HUES64 (cell line): ENCODE data around the gene GAK.
"Not testable (repeated sequence)": the region's sequence is repeated elsewhere in the genome, so short reads cannot be mapped to it uniquely, and the experiment has no call there.

Experiments used
- H3K27ac ChIP-seq: 2 replicates; pipeline ENCODE4 v1.7.0; 2013; ENCODE audit warnings: low read depth, low read length, inconsistent platforms
- H3K27me3 ChIP-seq: 2 replicates; pipeline ENCODE4 v1.6.1; 2013; ENCODE audit warnings: mild to moderate bottlenecking, low read length; ENCODE audit not compliant: insufficient read depth
- H3K36me3 ChIP-seq: 2 replicates; pipeline ENCODE4 v1.6.1; 2013; ENCODE audit warnings: mild to moderate bottlenecking, low read length; ENCODE audit not compliant: insufficient read depth
- H3K4me1 ChIP-seq: 2 replicates; pipeline ENCODE4 v1.6.1; 2013; ENCODE audit warnings: mild to moderate bottlenecking, low read length, moderate library complexity; ENCODE audit not compliant: insufficient read depth
- H3K4me3 ChIP-seq: 2 replicates; pipeline ENCODE4 v1.5.1; 2013; ENCODE audit warnings: mild to moderate bottlenecking, low read length, moderate library complexity
- H3K9ac ChIP-seq: 2 replicates; pipeline ENCODE4 v1.6.1; 2013; ENCODE audit warnings: mild to moderate bottlenecking, low read depth, low read length
- H3K9me3 ChIP-seq: 2 replicates; pipeline ENCODE4 v1.6.1; 2013; ENCODE audit warnings: low read depth, low read length; ENCODE audit not compliant: insufficient read depth
- WGBS: fragments of 150-250, 120-280 bp; methylation state at CpG from one replicate; pipeline ENCODE4 v1.1.7; 2013; ENCODE audit warnings: missing lambda C conversion rate; 5-methylcytosine and 5-hydroxymethylcytosine counted together

Gene GAK

GRCh38 chr4:821181-821591 lies 110.9 kb downstream of the GAK start:
- Histone ChIP-seq H3K9me3 (no peaks in the 10 kb centered on the region), H3K4me1 (no peaks in the 10 kb centered on the region), H3K4me3 (no peak overlapping the region), H3K36me3 (no peaks in the 10 kb centered on the region), H3K9ac (no peak overlapping the region), H3K27ac (no peak overlapping the region), H3K27me3 (peaks cover 96% of the 10 kb centered on the region)
- WGBS, result 85% methylated on average over 22 of the region's 22 CpGs

GRCh38 chr4:820230-821172 lies 111.6 kb downstream of the GAK start:
- H3K9me3 ChIP-seq, result no peaks in the 10 kb centered on the region
- 86% methylated on average over 24 of the region's 24 CpGs for WGBS

GRCh38 chr4:819401-820229 lies 112.5 kb downstream of the GAK start:
- no peak overlapping the region for H3K27ac ChIP-seq

More at GRCh38 chr4:820230-821172, 111.6 kb downstream of the GAK start:
- Histone ChIP-seq H3K9ac (no peak overlapping the region), H3K4me3 (no peak overlapping the region), H3K36me3 (no peaks in the 10 kb centered on the region), H3K27ac (no peak overlapping the region), H3K4me1 (no peaks in the 10 kb centered on the region), H3K27me3 (peaks cover 98% of the 10 kb centered on the region)

GRCh38 chr4:818106-818921 lies 113.8 kb downstream of the GAK start:
- 88% methylated on average over 42 of the region's 42 CpGs for WGBS
- Histone ChIP-seq H3K9ac (no peak overlapping the region), H3K4me1 (no peaks in the 10 kb centered on the region), H3K9me3 (no peaks in the 10 kb centered on the region), H3K4me3 (no peak overlapping the region), H3K27ac (no peak overlapping the region), H3K36me3 (no peaks in the 10 kb centered on the region), H3K27me3 (peaks cover 96% of the 10 kb centered on the region)

More at GRCh38 chr4:819401-820229, 112.5 kb downstream of the GAK start:
- Histone ChIP-seq H3K4me1 (no peaks in the 10 kb centered on the region), H3K4me3 (no peak overlapping the region), H3K27me3 (peaks cover 96% of the 10 kb centered on the region), H3K9ac (no peak overlapping the region), H3K36me3 (no peaks in the 10 kb centered on the region), H3K9me3 (no peaks in the 10 kb centered on the region)
- 80% methylated on average over 20 of the region's 20 CpGs for WGBS

- Histone ChIP-seq H3K9me3 (no peaks in the 10 kb centered on the region), H3K27ac (no peak overlapping the region), H3K27me3 (peaks cover 95% of the 10 kb centered on the region), H3K4me3 (no peak overlapping the region), H3K4me1 (no peaks in the 10 kb centered on the region), H3K36me3 (no peaks in the 10 kb centered on the region), H3K9ac (no peak overlapping the region)
- WGBS, result 64% methylated on average over 10 of the region's 11 CpGs
These were observed 116.5 kb downstream of the GAK start for GRCh38 chr4:815464-816146.

GRCh38 chr4:814312-814850 lies 117.7 kb downstream of the GAK start:
- no peaks in the 10 kb centered on the region for H3K9me3 ChIP-seq
- no peaks in the 10 kb centered on the region for H3K36me3 ChIP-seq
- H3K4me3 ChIP-seq, result no peak overlapping the region
- 85% methylated on average over 14 of the region's 14 CpGs for WGBS
- no peak overlapping the region for H3K9ac ChIP-seq
- H3K27ac ChIP-seq, result no peak overlapping the region
- peaks cover 92% of the 10 kb centered on the region for H3K27me3 ChIP-seq
- H3K4me1 ChIP-seq, result no peaks in the 10 kb centered on the region

GRCh38 chr4:813900-814299 lies 118.2 kb downstream of the GAK start:
- Histone ChIP-seq H3K4me1 (no peaks in the 10 kb centered on the region), H3K36me3 (no peaks in the 10 kb centered on the region), H3K9me3 (no peaks in the 10 kb centered on the region), H3K4me3 (no peak overlapping the region), H3K27me3 (peaks cover 92% of the 10 kb centered on the region), H3K27ac (no peak overlapping the region), H3K9ac (no peak overlapping the region)
- 69% methylated on average over 10 of the region's 10 CpGs for WGBS

GRCh38 chr4:808860-809570 lies 123.1 kb downstream of the GAK start:
- Histone ChIP-seq H3K4me1 (no peaks in the 10 kb centered on the region), H3K9me3 (no peaks in the 10 kb centered on the region; the same call in 1 of the 2 replicates), H3K36me3 (no peaks in the 10 kb centered on the region), H3K27me3 (peaks cover 86% of the 10 kb centered on the region), H3K4me3 (no peak overlapping the region), H3K27ac (no peak overlapping the region), H3K9ac (no peak overlapping the region)
- 91% methylated on average over 30 of the region's 30 CpGs for WGBS

- Histone ChIP-seq H3K4me1 (no peaks in the 10 kb centered on the region), H3K36me3 (no peaks in the 10 kb centered on the region), H3K4me3 (no peak overlapping the region), H3K27me3 (peaks cover 79% of the 10 kb centered on the region), H3K9me3 (no peaks in the 10 kb centered on the region; the same call in 1 of the 2 replicates), H3K27ac (no peak overlapping the region), H3K9ac (no peak overlapping the region)
- WGBS, result 82% methylated on average over 5 of the region's 5 CpGs
These were observed 124.3 kb downstream of the GAK start for GRCh38 chr4:807792-808191.

GRCh38 chr4:806979-807378 lies 125.1 kb downstream of the GAK start:
- peaks cover 74% of the 10 kb centered on the region for H3K27me3 ChIP-seq
- H3K27ac ChIP-seq, result not testable (repeated sequence)
- WGBS, result 98% methylated on average over 2 of the region's 4 CpGs

More at GRCh38 chr4:806979-807378, 125.1 kb downstream of the GAK start:
- not testable (repeated sequence) for H3K4me3 ChIP-seq, H3K9ac ChIP-seq, H3K9me3 ChIP-seq, H3K36me3 ChIP-seq, H3K4me1 ChIP-seq
